HepG2 (cell line): Measurements from ENCODE around the gene DAB1. TPM values are rescaled to one million over a fixed set of nuclear protein-coding genes. Genes with fewer than 3 reads are reported as not detected.

Source experiments
- ATAC-seq: fragments of 200-7000 bp; cut with Tn5 transposase; 3 replicates; pipeline ENCODE4 v1.9.1; 2020; ENCODE audit warnings: mild to moderate bottlenecking, moderate library complexity
- BruUV-seq: library from RNA; stranded (reverse); fragments of 400-500 nt; replicated peaks from 2 replicates; lab custom pipeline; 2021; lab: Mats Ljungman, UMichigan
- CTCF ChIA-PET: fragments of 300-600 bp; formaldehyde crosslinking; extraction: SDS; loops from one replicate; lab custom pipeline; 2021; ENCODE audit warnings: low total read pairs, inconsistent platforms, low intra/inter-chr PET ratio; lab: Yijun Ruan, JAX
- POLR2A ChIA-PET: fragments of 350-600 bp; sonication (Branson Sonifier 250); formaldehyde crosslinking; loops from one replicate; lab custom pipeline; 2020; ENCODE audit warnings: antibody characterized with exemption, inconsistent platforms; lab: Yijun Ruan, JAX
- DNase-seq: peaks from one replicate; pipeline ENCODE4 v3.0.0-alpha.2; 2015; ENCODE audit warnings: low spot score
- FAIRE-seq: peaks from 3 replicates; lab custom pipeline; 2011; peaks lifted over from hg19 to GRCh38; lab: Jason Lieb, UNC
- H2AFZ ChIP-seq: one replicate; pipeline ENCODE4 v1.6.1; 2011; ENCODE audit warnings: low read length, inconsistent platforms
- H3K27ac ChIP-seq: fragments of 300-600 bp; 3 replicates; pipeline ENCODE4 v1.8.0; 2011; ENCODE audit warnings: mixed run types, mild to moderate bottlenecking, mixed read lengths, low read length, inconsistent platforms; ENCODE audit not compliant: insufficient read depth; ENCODE audit errors: extremely low read length
- H3K27me3 ChIP-seq, 2 experiments: fragments of 200-600 bp in 1 of 2; 2 replicates in 1 of 2; 3 replicates in 1 of 2; pipeline versions ENCODE4 v1.6.0 to v1.8.0; 2011; ENCODE audit warnings: low read length in 2 of 2, mild to moderate bottlenecking in 2 of 2, moderate library complexity in 2 of 2, inconsistent platforms in 1 of 2; ENCODE audit not compliant: insufficient read depth in 2 of 2, control insufficient read depth in 1 of 2
- H3K36me3 ChIP-seq, 2 experiments: fragments of 200-600 bp in 1 of 2; replicated peaks in 1 of 2; 2 replicates in 1 of 2; 3 replicates in 1 of 2; pipeline versions ENCODE4 v1.5.1 to v1.8.0; 2011; ENCODE audit warnings: low read length in 2 of 2, inconsistent platforms in 1 of 2; ENCODE audit not compliant: insufficient read depth in 2 of 2, control insufficient read depth in 1 of 2
- H3K4me1 ChIP-seq: 2 replicates; pipeline ENCODE4 v1.5.1; 2012; ENCODE audit warnings: low read length, inconsistent platforms; ENCODE audit not compliant: insufficient read depth
- H3K4me2 ChIP-seq: 2 replicates; pipeline ENCODE4 v1.6.0; 2011; ENCODE audit warnings: low read depth, low read length, inconsistent platforms
- H3K4me3 ChIP-seq, 3 experiments: fragments of 200-600 bp in 1 of 3; sonication (generic), shearing (Covaris generic) in 1 of 3; replicated peaks in 1 of 3; 2 replicates each; pipeline ENCODE4 v1.5.1; 2011 to 2016; ENCODE audit warnings: low read length in 3 of 3, inconsistent platforms in 2 of 3, low read depth in 2 of 3, mild to moderate bottlenecking in 2 of 3, control low read depth in 1 of 3, mixed read lengths in 1 of 3; ENCODE audit not compliant: insufficient read depth in 1 of 3
- H3K79me2 ChIP-seq: one replicate; pipeline ENCODE4 v1.6.1; 2011; ENCODE audit warnings: low read length, inconsistent platforms; ENCODE audit not compliant: insufficient read depth
- H3K9ac ChIP-seq: 2 replicates; pipeline ENCODE4 v1.6.0; 2011; ENCODE audit warnings: mild to moderate bottlenecking, low read depth, low read length, inconsistent platforms; ENCODE audit not compliant: insufficient read depth
- H3K9me3 ChIP-seq: 2 replicates; pipeline ENCODE4 v1.5.1; 2012; ENCODE audit warnings: mild to moderate bottlenecking, low read length
- H4K20me1 ChIP-seq: 2 replicates; pipeline ENCODE4 v1.6.0; 2011; ENCODE audit warnings: inconsistent platforms, mild to moderate bottlenecking, low read length, moderate library complexity; ENCODE audit not compliant: insufficient read depth
- CEBPB ChIP-seq: IDR thresholded peaks from 2 replicates; pipeline ENCODE4 v1.6.1; 2011; ENCODE audit warnings: low read depth, low read length, improper control_type of control experiment, borderline replicate concordance
- CEBPG ChIP-seq: IDR thresholded peaks from 2 replicates; pipeline ENCODE4 v1.6.1; 2016
- FOXA3 ChIP-seq: IDR thresholded peaks from 2 replicates; pipeline ENCODE4 v1.6.1; 2016; ENCODE audit warnings: missing genetic modification reagents, missing compliant biosample characterization
- FOXP1 ChIP-seq, 2 experiments: fragments of 450-650 bp in 1 of 2; IDR thresholded peaks; 2 replicates each; pipeline ENCODE4 v1.6.1; 2017 to 2018; ENCODE audit warnings: antibody characterized with exemption in 1 of 2
- GATAD2A ChIP-seq: IDR thresholded peaks from 2 replicates; pipeline ENCODE4 v1.6.1; 2016
- SOX13 ChIP-seq, 3 experiments: fragments of 450-650 bp in 1 of 3; sonication (generic) in 1 of 3; formaldehyde crosslinking in 1 of 3; IDR thresholded peaks in 2 of 3; conservative IDR thresholded peaks in 1 of 3; 2 replicates each; pipeline versions ENCODE4 v1.5.0 to v1.6.1; 2016 to 2020; ENCODE audit warnings: antibody characterized with exemption in 1 of 3, mild to moderate bottlenecking in 1 of 3, missing compliant biosample characterization in 1 of 3, missing genetic modification reagents in 1 of 3, moderate library complexity in 1 of 3
- TRAFD1 ChIP-seq: sonication (generic); formaldehyde crosslinking; IDR thresholded peaks from 2 replicates; pipeline ENCODE4 v1.5.1; 2020; ENCODE audit warnings: missing genetic modification reagents, mild to moderate bottlenecking, borderline replicate concordance
- WGBS: methylation state at CpG from one replicate; pipeline ENCODE4 v1.1.6; 2017; ENCODE audit warnings: low lambda C conversion rate; 5-methylcytosine and 5-hydroxymethylcytosine counted together
- in situ Hi-C: cut with HindIII; loops from 2 replicates; pipeline ENCODE4 v1.10.0; 2017; ENCODE audit warnings: low pct_unique_long_range_greater_than_20kb; ENCODE audit not compliant: extremely low pct_ligation_motif_present
- intact Hi-C: fragments of 100-400 bp; cut with micrococcal nuclease; formaldehyde crosslinking; loops from one replicate; pipeline ENCODE4 v1.10.0; 2022; ENCODE audit not compliant: unreplicated experiment
- polyA plus RNA-seq, 8 experiments: library from polyadenylated mRNA; depleted of rRNA in 3 of 8; stranded (reverse) in 7 of 8; unstranded in 1 of 8; fragments of >200 nt; fragmentation: Illumina TruSeq in 4 of 8; extraction: Trizol in 4 of 8; gene quantifications; 2 replicates each; pipeline versions ENCODE4 v1.2.1 to v1.2.3, GENCODE V29; 2011 to 2016; ENCODE audit warnings: low read depth in 4 of 8, missing spikeins in 1 of 8, mixed read lengths in 1 of 8; ENCODE audit not compliant: insufficient read depth in 1 of 8
- total RNA-seq, 5 experiments: library from RNA; depleted of rRNA; stranded (reverse); fragments of >200 nt; fragmentation: Illumina TruSeq; extraction: Trizol; gene quantifications; 2 replicates each; pipeline ENCODE4 v1.2.3, GENCODE V29; 2016; ENCODE audit warnings: low read depth in 1 of 5
- TF ChIP-seq, protein P1 (sequence below): IDR thresholded peaks from 2 replicates; pipeline ENCODE4 v1.4.0; 2020; ENCODE audit warnings: mild to moderate bottlenecking, missing genetic modification reagents
- TF ChIP-seq, protein P2 (sequence below): sonication (generic); formaldehyde crosslinking; IDR thresholded peaks from 2 replicates; pipeline ENCODE4 v1.8.1; 2023; ENCODE audit warnings: mild to moderate bottlenecking, moderate library complexity, missing genetic modification reagents
- TF ChIP-seq, protein P3 (sequence below), 2 experiments: fragments of 450-650 bp in 1 of 2; sonication (generic) in 1 of 2; formaldehyde crosslinking; IDR thresholded peaks; 2 replicates each; pipeline versions ENCODE4 v1.5.0 to v1.8.0; 2020 to 2022; ENCODE audit warnings: mild to moderate bottlenecking in 1 of 2, missing genetic modification reagents in 1 of 2

The DAB1 gene
- total and polyA plus RNA-seq, 2 of the 13 experiments (the other 11 are each of a cell fraction or from before 2014, with no cell fraction given) = 0.04 to 0.13 TPM

DNA sequence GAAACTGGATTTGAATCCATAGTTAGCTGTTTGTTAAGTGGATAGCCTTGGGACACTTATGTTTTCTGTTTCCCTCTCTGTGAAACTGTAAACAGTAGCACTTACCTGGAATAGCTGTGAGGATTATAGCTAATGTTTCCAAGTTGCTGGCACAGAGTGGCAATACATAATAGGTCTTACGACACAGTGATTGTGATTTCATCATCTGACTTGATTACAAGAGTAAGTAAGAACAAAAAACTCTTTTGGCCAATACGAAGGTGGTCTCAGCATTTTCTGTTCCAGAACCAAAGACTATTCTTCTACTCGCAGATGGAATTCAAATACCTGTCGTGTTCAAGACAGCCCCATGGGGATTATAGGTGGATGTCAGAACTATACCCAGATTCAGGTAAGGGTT is 460.2 kb downstream of the DAB1 start:
- Histone ChIP-seq H4K20me1 (no peaks in the 10 kb centered on the region), H3K4me1 (peaks cover 71% of the 10 kb centered on the region), H3K36me3 (no peaks in the 10 kb centered on the region), H3K4me2 (no peak overlapping the region), H3K9ac (no peak overlapping the region), H3K27ac (no peak overlapping the region), H3K9me3 (no peaks in the 10 kb centered on the region), H3K27me3 (no peaks in the 10 kb centered on the region), H3K79me2 (no peaks in the 10 kb centered on the region), H3K4me3 (no peak overlapping the region), H2AFZ (no peak overlapping the region)
- TF ChIP-seq SOX13 (IDR thresholded peaks at IDR 0.05) (no peak), SOX13 (CRISPR knock-in tag; conservative IDR thresholded peaks at IDR 0.05 in 1 of 2, IDR thresholded peaks at IDR 0.05 in 1 of 2) (peak in 1 of 2 experiments; percentile 15; a peak in 1 of 4 replicates), GATAD2A (CRISPR knock-in tag) (peak; percentile 46; the same call in 1 of the 2 replicates), CEBPB (peak; percentile 89), FOXA3 (0 out of 2 replicates have a peak, but pooled peaks have one; percentile 12), FOXP1 (IDR thresholded peaks at IDR 0.05) (no peak), FOXP1 (CRISPR knock-in tag; IDR thresholded peaks at IDR 0.05) (peak; percentile 19; the same call in 1 of the 2 replicates), TRAFD1 (CRISPR knock-in tag) (no peak), CEBPG (peak; percentile 65)
- TF ChIP-seq, protein P1, sequence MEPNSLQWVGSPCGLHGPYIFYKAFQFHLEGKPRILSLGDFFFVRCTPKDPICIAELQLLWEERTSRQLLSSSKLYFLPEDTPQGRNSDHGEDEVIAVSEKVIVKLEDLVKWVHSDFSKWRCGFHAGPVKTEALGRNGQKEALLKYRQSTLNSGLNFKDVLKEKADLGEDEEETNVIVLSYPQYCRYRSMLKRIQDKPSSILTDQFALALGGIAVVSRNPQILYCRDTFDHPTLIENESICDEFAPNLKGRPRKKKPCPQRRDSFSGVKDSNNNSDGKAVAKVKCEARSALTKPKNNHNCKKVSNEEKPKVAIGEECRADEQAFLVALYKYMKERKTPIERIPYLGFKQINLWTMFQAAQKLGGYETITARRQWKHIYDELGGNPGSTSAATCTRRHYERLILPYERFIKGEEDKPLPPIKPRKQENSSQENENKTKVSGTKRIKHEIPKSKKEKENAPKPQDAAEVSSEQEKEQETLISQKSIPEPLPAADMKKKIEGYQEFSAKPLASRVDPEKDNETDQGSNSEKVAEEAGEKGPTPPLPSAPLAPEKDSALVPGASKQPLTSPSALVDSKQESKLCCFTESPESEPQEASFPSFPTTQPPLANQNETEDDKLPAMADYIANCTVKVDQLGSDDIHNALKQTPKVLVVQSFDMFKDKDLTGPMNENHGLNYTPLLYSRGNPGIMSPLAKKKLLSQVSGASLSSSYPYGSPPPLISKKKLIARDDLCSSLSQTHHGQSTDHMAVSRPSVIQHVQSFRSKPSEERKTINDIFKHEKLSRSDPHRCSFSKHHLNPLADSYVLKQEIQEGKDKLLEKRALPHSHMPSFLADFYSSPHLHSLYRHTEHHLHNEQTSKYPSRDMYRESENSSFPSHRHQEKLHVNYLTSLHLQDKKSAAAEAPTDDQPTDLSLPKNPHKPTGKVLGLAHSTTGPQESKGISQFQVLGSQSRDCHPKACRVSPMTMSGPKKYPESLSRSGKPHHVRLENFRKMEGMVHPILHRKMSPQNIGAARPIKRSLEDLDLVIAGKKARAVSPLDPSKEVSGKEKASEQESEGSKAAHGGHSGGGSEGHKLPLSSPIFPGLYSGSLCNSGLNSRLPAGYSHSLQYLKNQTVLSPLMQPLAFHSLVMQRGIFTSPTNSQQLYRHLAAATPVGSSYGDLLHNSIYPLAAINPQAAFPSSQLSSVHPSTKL (CRISPR knock-in tag) = 0 out of 2 replicates have a peak, but pooled peaks have one; percentile 9
- TF ChIP-seq, protein P2, sequence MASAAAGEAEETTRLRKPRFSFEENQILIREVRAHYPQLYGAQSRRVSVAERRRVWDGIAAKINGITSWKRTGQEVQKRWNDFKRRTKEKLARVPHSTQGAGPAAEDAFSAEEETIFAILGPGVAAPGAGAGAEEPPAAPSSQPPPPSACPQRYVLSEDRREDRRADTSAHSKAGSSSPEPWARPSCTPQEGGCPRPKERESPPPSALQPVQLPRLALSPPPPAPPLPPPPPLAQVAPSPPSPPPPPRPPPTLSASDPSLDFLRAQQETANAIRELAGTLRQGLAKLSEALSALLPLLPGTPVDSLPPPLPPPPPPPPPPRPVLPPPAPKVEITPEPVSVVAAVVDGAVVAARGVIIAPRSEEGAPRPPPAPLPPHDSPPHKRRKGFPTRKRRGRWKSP = no peak
- TF ChIP-seq, protein P3, sequence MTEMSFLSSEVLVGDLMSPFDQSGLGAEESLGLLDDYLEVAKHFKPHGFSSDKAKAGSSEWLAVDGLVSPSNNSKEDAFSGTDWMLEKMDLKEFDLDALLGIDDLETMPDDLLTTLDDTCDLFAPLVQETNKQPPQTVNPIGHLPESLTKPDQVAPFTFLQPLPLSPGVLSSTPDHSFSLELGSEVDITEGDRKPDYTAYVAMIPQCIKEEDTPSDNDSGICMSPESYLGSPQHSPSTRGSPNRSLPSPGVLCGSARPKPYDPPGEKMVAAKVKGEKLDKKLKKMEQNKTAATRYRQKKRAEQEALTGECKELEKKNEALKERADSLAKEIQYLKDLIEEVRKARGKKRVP (CRISPR knock-in tag; IDR thresholded peaks at IDR 0.05) = peak in 1 of 2 experiments; percentile 93; a peak in 2 of 4 replicates
- ATAC-seq (no peak), FAIRE-seq (no peak), DNase-seq (no peak)
- in situ Hi-C loops (no loop called here), intact Hi-C loops (loop anchor here (10.0 kb wide), 1 partner anchor 101 kb away; no protein-coding TSS in a partner anchor)
- ChIA-PET POLR2A (interaction anchor here (1.7 to 4.3 kb wide), 3 partner anchors 41 to 52 kb away, joined by 4 to 50 read pairs (median 6); no protein-coding TSS in a partner anchor), CTCF (no interaction called here)
- BruUV-seq = no TSS peak
- WGBS = 90% methylated on average over 4 of the region's 4 CpGs
